Ishikawa (cell line): ENCODE measurements around the gene SENP1.

Experiments used
- CREB1 ChIP-seq: IDR thresholded peaks from 2 replicates; pipeline ENCODE4 v1.6.1; 2012; ENCODE audit warnings: low read depth
- EP300 ChIP-seq: IDR thresholded peaks from 2 replicates; pipeline ENCODE4 v1.6.1; 2012; ENCODE audit warnings: borderline replicate concordance
- NFIC ChIP-seq: IDR thresholded peaks from 2 replicates; pipeline ENCODE4 v1.6.1; 2012
- RAD21 ChIP-seq: IDR thresholded peaks from 2 replicates; pipeline ENCODE4 v1.6.1; 2012; ENCODE audit warnings: low read depth
- TAF1 ChIP-seq: IDR thresholded peaks from 2 replicates; pipeline ENCODE4 v1.6.1; 2012; ENCODE audit warnings: low read depth, mild to moderate bottlenecking
- YY1 ChIP-seq: IDR thresholded peaks from 2 replicates; pipeline ENCODE4 v1.6.1; 2012; ENCODE audit warnings: low read depth
- ZBTB7A ChIP-seq: IDR thresholded peaks from 2 replicates; pipeline ENCODE4 v1.6.1; 2012; ENCODE audit warnings: low read depth
- TF ChIP-seq, protein P1 (sequence below): IDR thresholded peaks from 2 replicates; pipeline ENCODE4 v1.6.1; 2012; ENCODE audit warnings: low read depth, mild to moderate bottlenecking

DNA sequence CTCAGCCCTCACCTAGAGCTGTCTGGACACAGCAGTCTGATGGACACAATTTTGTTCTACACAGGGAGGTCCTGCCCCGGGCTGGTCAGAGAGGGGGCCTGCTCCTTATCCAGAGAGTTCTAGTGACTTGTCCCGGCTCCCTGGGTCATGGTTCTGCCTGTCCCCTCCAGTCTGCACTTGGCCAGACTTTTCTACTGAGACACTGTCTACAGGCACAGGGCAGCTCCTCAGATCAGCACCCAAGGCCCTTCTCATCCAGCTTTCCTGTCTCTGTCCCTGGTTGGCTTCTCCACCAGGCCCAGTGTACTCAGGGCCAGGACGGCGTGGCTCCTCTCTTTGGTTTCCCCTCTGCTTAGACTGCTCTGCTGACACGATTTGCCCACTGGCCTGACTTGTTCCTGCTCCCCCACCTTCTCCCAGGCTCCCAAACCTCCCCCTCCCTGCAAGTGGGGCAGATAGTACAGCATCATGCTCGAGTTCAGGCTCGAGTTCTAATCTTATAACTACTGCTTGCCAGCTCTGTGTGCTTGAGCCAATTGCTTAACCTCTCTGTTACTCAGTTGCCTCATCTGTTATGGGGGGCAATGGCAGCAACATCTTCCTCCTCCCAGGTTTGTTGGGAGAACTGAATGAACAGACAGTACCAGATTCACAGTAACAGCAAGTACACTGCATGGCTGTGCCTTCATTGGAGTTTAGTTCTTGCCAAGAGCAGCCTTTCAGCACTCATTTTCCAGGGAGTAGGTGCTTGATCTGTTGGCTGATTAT is 79.6 kb downstream of the SENP1 start:
- TF ChIP-seq ZBTB7A = no peak
- no peak for TF ChIP-seq TAF1
- no peak for TF ChIP-seq CREB1
- TF ChIP-seq EP300 = no peak
- no peak for TF ChIP-seq NFIC
- no peak for TF ChIP-seq RAD21
- TF ChIP-seq YY1 = no peak
- TF ChIP-seq, protein P1, sequence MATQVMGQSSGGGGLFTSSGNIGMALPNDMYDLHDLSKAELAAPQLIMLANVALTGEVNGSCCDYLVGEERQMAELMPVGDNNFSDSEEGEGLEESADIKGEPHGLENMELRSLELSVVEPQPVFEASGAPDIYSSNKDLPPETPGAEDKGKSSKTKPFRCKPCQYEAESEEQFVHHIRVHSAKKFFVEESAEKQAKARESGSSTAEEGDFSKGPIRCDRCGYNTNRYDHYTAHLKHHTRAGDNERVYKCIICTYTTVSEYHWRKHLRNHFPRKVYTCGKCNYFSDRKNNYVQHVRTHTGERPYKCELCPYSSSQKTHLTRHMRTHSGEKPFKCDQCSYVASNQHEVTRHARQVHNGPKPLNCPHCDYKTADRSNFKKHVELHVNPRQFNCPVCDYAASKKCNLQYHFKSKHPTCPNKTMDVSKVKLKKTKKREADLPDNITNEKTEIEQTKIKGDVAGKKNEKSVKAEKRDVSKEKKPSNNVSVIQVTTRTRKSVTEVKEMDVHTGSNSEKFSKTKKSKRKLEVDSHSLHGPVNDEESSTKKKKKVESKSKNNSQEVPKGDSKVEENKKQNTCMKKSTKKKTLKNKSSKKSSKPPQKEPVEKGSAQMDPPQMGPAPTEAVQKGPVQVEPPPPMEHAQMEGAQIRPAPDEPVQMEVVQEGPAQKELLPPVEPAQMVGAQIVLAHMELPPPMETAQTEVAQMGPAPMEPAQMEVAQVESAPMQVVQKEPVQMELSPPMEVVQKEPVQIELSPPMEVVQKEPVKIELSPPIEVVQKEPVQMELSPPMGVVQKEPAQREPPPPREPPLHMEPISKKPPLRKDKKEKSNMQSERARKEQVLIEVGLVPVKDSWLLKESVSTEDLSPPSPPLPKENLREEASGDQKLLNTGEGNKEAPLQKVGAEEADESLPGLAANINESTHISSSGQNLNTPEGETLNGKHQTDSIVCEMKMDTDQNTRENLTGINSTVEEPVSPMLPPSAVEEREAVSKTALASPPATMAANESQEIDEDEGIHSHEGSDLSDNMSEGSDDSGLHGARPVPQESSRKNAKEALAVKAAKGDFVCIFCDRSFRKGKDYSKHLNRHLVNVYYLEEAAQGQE = no peak
